ENCODE measurements around the gene PYCR2. TPM values are rescaled to one million over a fixed set of nuclear protein-coding genes. Genes with fewer than 3 reads are reported as not detected.

Gene PYCR2
- total RNA-seq, 2 experiments from 2014 or later, result 136 to 181 TPM

DNA sequence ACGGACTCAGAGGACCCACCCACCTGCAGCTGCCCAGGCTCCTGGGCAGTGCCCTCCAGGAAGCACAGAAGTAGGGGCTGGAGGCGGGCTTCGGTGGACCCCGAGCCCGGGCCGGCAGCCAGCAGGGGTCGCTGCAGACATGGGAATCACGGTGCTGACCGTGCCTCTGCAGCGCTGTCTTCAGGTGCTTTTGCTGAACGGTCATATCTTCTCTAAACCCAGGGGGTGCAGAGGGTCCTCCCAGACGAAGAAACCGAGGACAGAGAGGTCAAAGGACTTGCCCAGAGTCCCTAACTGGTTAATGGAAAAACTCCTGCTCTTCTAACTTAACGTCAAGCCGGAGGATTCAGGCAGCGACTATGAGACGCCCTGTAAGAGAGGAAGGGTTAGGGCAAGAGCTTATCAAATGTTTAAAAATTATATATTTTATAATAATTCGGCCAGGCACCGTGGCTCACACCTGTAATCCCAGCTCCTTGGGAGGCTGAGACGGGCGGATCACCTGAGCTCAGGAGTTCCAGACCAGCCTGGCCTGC lies 38.5 kb upstream of the PYCR2 start:
- intact Hi-C loops (cut with micrococcal nuclease; ENCODE audit: unreplicated experiment), result loop anchor here (2.0 kb wide), 1 partner anchor 38 kb away; the partner anchor contains the start of gene PYCR2
- CTCF ChIA-PET (ENCODE audit: unreplicated experiment), result interaction anchor here (1.2 to 1.3 kb wide), 2 partner anchors 38 to 80 kb away, joined by 3 to 5 read pairs; partner anchors contain the start of gene PYCR2

DNA sequence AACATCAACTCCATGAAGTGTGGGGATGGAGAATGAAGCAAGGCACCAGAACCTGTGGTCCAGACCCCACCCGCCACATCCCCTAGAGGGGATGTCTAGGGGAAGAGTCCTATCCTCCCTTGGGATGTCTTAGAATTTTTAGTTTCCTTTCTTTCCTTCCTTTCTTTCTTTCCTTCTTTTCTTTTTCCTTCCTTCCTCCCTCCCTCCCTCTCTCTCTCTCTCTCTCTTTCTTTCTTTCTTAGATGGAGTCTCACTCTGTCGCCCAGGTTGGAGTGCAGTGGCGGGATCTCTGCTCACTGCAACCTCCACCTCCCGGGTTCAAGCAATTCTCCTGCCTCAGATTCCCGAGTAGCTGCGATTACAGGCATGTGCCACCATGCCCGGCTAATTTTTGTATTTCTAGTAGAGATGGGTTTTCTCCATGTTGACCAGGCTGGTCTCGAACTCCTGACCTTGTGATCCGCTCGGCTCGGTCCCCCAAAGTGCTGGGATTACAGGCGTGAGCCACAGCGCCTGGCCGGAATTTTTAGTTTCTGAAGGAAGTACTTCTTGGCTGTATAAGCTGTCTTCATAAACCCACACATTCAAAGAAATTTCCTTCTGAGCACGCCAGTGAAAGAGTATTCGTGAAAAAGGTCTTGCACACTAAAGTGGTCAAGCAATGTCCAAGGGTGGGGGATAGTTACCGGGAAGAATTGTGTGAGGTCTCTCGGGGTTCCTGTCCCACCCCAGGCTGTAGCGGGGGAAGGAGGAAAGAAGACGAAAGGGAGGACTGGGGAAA lies 37.8 kb upstream of the PYCR2 start:
- POLR2A ChIA-PET, result interaction anchor here (0.7 to 2.5 kb wide), 6 partner anchors 16 to 67 kb away, joined by 3 to 12 read pairs (median 6); partner anchors contain the start of gene LEFTY2

More for the DNA sequence above, 38.5 kb upstream of the PYCR2 start:
- Histone ChIP-seq H3K4me2 (ENCODE audit: low read length) (peak overlapping the region; percentile 4; the same call in 1 of the 2 replicates), H3K27ac (ENCODE audit: low read depth, low read length, poor library complexity, severe bottlenecking) (no peak overlapping the region), H3K4me3 (ENCODE audit: low read depth, low read length, poor library complexity, severe bottlenecking) (no peak overlapping the region), H3K9me2 (ENCODE audit: insufficient read depth, low read length) (no peaks in the 10 kb centered on the region), H3K36me3 (ENCODE audit: insufficient read depth, low read length) (no peaks in the 10 kb centered on the region), H2AFZ (ENCODE audit: low read length) (peak overlapping the region; percentile 18; the same call in 1 of the 2 replicates), H3K79me2 (ENCODE audit: insufficient read depth, low read depth, low read length) (no peaks in the 10 kb centered on the region), H4K20me1 (ENCODE audit: insufficient read depth, low read length) (no peaks in the 10 kb centered on the region), H3K9me3 (ENCODE audit: low read length) (no peaks in the 10 kb centered on the region), H3K4me1 (ENCODE audit: insufficient read depth, low read length, poor library complexity, severe bottlenecking) (peaks cover 8% of the 10 kb centered on the region)
- peak; percentile 78 for DNase-seq (ENCODE audit: low spot score)
- no TSS peak for BruUV-seq (replicated peaks)
- TF ChIP-seq EZH2phosphoT487 (IDR thresholded peaks at IDR 0.05; ENCODE audit: borderline replicate concordance, low read depth, low read length), result no peak
- TF ChIP-seq, protein P1, sequence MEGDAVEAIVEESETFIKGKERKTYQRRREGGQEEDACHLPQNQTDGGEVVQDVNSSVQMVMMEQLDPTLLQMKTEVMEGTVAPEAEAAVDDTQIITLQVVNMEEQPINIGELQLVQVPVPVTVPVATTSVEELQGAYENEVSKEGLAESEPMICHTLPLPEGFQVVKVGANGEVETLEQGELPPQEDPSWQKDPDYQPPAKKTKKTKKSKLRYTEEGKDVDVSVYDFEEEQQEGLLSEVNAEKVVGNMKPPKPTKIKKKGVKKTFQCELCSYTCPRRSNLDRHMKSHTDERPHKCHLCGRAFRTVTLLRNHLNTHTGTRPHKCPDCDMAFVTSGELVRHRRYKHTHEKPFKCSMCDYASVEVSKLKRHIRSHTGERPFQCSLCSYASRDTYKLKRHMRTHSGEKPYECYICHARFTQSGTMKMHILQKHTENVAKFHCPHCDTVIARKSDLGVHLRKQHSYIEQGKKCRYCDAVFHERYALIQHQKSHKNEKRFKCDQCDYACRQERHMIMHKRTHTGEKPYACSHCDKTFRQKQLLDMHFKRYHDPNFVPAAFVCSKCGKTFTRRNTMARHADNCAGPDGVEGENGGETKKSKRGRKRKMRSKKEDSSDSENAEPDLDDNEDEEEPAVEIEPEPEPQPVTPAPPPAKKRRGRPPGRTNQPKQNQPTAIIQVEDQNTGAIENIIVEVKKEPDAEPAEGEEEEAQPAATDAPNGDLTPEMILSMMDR (conservative IDR thresholded peaks at IDR 0.05; ENCODE audit: low read length), result peak; percentile 99
- POLR2A ChIA-PET, result interaction anchor here (0.8 to 2.5 kb wide), 3 partner anchors 16 to 184 kb away, joined by 3 to 7 read pairs (median 3); no protein-coding TSS in a partner anchor

More for the DNA sequence above, 37.8 kb upstream of the PYCR2 start:
- Histone ChIP-seq H3K4me1 (ENCODE audit: insufficient read depth, low read length, poor library complexity, severe bottlenecking) (peaks cover 11% of the 10 kb centered on the region), H3K27ac (ENCODE audit: low read depth, low read length, poor library complexity, severe bottlenecking) (no peak overlapping the region), H3K36me3 (ENCODE audit: insufficient read depth, low read length) (no peaks in the 10 kb centered on the region), H3K4me3 (ENCODE audit: low read depth, low read length, poor library complexity, severe bottlenecking) (no peak overlapping the region), H3K9me2 (ENCODE audit: insufficient read depth, low read length) (no peaks in the 10 kb centered on the region), H2AFZ (ENCODE audit: low read length) (0 out of 2 replicates have a peak overlapping the region, but pooled peaks have one; percentile 18), H3K4me2 (ENCODE audit: low read length) (peak overlapping the region; percentile 4; the same call in 1 of the 2 replicates), H3K79me2 (ENCODE audit: insufficient read depth, low read depth, low read length) (no peaks in the 10 kb centered on the region), H4K20me1 (ENCODE audit: insufficient read depth, low read length) (no peaks in the 10 kb centered on the region), H3K9me3 (ENCODE audit: low read length) (no peaks in the 10 kb centered on the region)
- CTCF ChIA-PET (ENCODE audit: unreplicated experiment), result interaction anchor here (0.6 to 1.3 kb wide), 2 partner anchors 38 to 978 kb away, joined by 3 to 5 read pairs; partner anchors contain the start of genes COQ8A and PYCR2
- intact Hi-C loops (cut with micrococcal nuclease; ENCODE audit: unreplicated experiment), result loop anchor here (2.0 kb wide), 1 partner anchor 37 kb away; the partner anchor contains the start of gene PYCR2
- no TSS peak for BruUV-seq (replicated peaks)
- TF ChIP-seq EZH2phosphoT487 (IDR thresholded peaks at IDR 0.05; ENCODE audit: borderline replicate concordance, low read depth, low read length), result no peak
- TF ChIP-seq, protein P1 (conservative IDR thresholded peaks at IDR 0.05; ENCODE audit: low read length), result no peak
- no peak for DNase-seq (ENCODE audit: low spot score)
